Fibroblast of mammary gland (primary cell): ENCODE results near the gene OTUB1.

Source experiments
- DNase-seq: peaks from one replicate; pipeline ENCODE4 v3.0.0-alpha.2; 2010; ENCODE audit warnings: low read depth
- H3K4me3 ChIP-seq: 2 replicates; pipeline ENCODE4 v1.5.1; 2011; ENCODE audit warnings: low read depth, mild to moderate bottlenecking, low read length, moderate library complexity; ENCODE audit not compliant: control insufficient read depth
- CTCF ChIP-seq: conservative IDR thresholded peaks from 2 replicates; pipeline ENCODE4 v1.5.1; 2011; ENCODE audit warnings: low read depth, low read length, inconsistent platforms; ENCODE audit not compliant: control insufficient read depth, insufficient read depth

The OTUB1 gene

GRCh38 chr11:63986156-63986931 is at the start of gene OTUB1:
TSS of gene OTUB1 (plus strand) at chr11:63986438. CDS start at chr11:63986457, 19 bp downstream.
- peak within 1 kb of the TSS; percentile 84 for H3K4me3 ChIP-seq
- TF ChIP-seq CTCF = no peak
- DNase-seq = peak; percentile 82

GRCh38 chr11:63937713-63938478 is 48.3 kb upstream of the OTUB1 start:
- no peak for TF ChIP-seq CTCF
- H3K4me3 ChIP-seq = peak overlapping the region; percentile 51

GRCh38 chr11:63938479-63939396 is 47.5 kb upstream of the OTUB1 start, which contains the start of gene NAA40:
TSS of gene NAA40 (plus strand) at chr11:63939002. CDS start at chr11:63939097, 95 bp downstream.
- H3K4me3 ChIP-seq = peak within 1 kb of the TSS; percentile 77
- no peak for TF ChIP-seq CTCF
- DNase-seq = peak; percentile 91

More at GRCh38 chr11:63937713-63938478, 48.3 kb upstream of the OTUB1 start:
- no peak for DNase-seq

GRCh38 chr11:63939397-63939891 is 46.8 kb upstream of the OTUB1 start:
- no peak for DNase-seq
- no peak for TF ChIP-seq CTCF
- H3K4me3 ChIP-seq = peak overlapping the region; percentile 77

- no peak overlapping the region for H3K4me3 ChIP-seq
- no peak for DNase-seq
- no peak for TF ChIP-seq CTCF
Observed at GRCh38 chr11:63940786-63941185, 45.5 kb upstream of the OTUB1 start.

GRCh38 chr11:63941901-63942300 is 44.3 kb upstream of the OTUB1 start:
- no peak for DNase-seq
- no peak overlapping the region for H3K4me3 ChIP-seq
- TF ChIP-seq CTCF = no peak
